ENCODE measurements around the gene LCLAT1.
A peak's percentile ranks its signal among the peaks of the same experiment; 100 is the strongest.

LCLAT1 gene

GRCh38 chr2:30404319-30405259, 42.5 kb upstream of the LCLAT1 start:
- TF ChIP-seq, protein P1, sequence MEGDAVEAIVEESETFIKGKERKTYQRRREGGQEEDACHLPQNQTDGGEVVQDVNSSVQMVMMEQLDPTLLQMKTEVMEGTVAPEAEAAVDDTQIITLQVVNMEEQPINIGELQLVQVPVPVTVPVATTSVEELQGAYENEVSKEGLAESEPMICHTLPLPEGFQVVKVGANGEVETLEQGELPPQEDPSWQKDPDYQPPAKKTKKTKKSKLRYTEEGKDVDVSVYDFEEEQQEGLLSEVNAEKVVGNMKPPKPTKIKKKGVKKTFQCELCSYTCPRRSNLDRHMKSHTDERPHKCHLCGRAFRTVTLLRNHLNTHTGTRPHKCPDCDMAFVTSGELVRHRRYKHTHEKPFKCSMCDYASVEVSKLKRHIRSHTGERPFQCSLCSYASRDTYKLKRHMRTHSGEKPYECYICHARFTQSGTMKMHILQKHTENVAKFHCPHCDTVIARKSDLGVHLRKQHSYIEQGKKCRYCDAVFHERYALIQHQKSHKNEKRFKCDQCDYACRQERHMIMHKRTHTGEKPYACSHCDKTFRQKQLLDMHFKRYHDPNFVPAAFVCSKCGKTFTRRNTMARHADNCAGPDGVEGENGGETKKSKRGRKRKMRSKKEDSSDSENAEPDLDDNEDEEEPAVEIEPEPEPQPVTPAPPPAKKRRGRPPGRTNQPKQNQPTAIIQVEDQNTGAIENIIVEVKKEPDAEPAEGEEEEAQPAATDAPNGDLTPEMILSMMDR (IDR thresholded peaks at IDR 0.05; ENCODE audit: low read depth, low read length): no peak
- DNase-seq (ENCODE audit: extremely low read depth, low read depth): peak; percentile 27

GRCh38 chr2:30405260-30405605, 41.8 kb upstream of the LCLAT1 start:
- TF ChIP-seq, protein P1 (IDR thresholded peaks at IDR 0.05; ENCODE audit: low read depth, low read length): no peak
- no peak for DNase-seq (ENCODE audit: extremely low read depth, low read depth)

- DNase-seq (ENCODE audit: extremely low read depth, low read depth): no peak
- TF ChIP-seq, protein P1 (IDR thresholded peaks at IDR 0.05; ENCODE audit: low read depth, low read length): no peak
Measured at GRCh38 chr2:30406853-30407252, 40.2 kb upstream of the LCLAT1 start.

- TF ChIP-seq, protein P1 (IDR thresholded peaks at IDR 0.05; ENCODE audit: low read depth, low read length): no peak
- no peak for DNase-seq (ENCODE audit: extremely low read depth, low read depth)
Measured at GRCh38 chr2:30408961-30409387, 38.1 kb upstream of the LCLAT1 start.

DNA sequence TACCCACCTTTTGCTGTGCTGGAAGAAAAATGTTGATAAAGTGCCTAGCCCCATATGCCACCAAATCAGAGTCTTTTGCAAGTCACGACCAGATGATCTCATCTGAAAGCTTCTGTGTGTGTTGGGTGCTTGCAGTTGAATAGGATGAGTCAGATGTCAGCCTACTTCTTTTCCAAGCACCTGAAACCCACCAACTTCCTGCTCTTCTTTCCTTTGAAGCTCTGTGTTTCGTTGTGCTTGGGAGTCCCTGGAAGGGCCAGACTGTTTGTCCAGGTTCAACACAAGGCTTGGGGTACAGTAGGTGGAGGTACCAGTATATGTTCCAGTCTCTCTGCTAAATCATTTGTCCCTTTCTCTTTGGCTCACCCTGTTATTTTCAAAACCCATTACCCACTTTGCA, 36.8 kb upstream of the LCLAT1 start:
- TF ChIP-seq, protein P1 (IDR thresholded peaks at IDR 0.05; ENCODE audit: low read depth, low read length): no peak
- no peak for DNase-seq (ENCODE audit: extremely low read depth, low read depth)

GRCh38 chr2:30412047-30412683, 34.9 kb upstream of the LCLAT1 start:
- no peak for DNase-seq (ENCODE audit: extremely low read depth, low read depth)

More at GRCh38 chr2:30412047-30412683, 34.9 kb upstream of the LCLAT1 start:
- TF ChIP-seq, protein P1 (IDR thresholded peaks at IDR 0.05; ENCODE audit: low read depth, low read length): no peak
